ENCODE measurements around the gene VWC2L.

VWC2L gene

GRCh38 chr2:214471382-214471781, 60.5 kb downstream of the VWC2L start:
- DNase-seq: no peak

DNA sequence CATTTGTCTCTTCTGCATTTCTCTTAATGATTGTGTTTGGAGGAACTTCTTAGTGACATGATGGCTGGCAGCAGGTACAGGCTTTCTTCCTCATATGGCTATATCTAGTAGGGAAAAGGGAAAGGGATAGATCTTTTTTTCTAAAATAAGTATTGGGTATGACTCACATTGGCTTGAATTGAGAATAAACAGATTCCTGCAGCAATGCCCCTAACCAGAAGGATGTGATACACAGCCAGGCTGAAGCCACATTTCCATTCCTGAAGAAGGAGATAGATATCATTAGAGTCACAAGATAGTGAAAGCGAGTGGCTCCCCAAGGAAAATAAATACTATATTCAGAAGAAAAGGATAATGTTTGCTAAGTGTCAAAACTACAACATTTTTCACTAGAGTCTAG, 61.1 kb downstream of the VWC2L start:
- no peak for DNase-seq

DNA sequence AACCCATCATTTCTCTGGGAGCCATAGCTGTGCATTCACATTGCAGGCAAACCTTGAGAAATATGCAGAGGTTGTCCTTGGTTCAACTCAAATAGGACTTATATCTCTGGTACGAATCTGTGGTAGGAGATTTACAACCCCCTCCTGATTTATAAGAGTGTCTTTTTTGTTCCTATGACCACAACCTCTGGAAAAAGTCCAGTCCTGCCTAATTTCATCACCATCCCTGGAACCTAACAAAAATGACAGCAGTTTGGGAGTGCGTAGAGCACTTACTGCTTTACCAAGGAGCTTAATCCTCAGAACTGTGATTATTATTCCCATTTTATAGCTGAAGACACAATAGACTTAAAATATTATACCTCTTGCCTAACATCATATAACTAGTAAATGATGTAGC, 66.5 kb downstream of the VWC2L start:
- no peak for DNase-seq

DNA sequence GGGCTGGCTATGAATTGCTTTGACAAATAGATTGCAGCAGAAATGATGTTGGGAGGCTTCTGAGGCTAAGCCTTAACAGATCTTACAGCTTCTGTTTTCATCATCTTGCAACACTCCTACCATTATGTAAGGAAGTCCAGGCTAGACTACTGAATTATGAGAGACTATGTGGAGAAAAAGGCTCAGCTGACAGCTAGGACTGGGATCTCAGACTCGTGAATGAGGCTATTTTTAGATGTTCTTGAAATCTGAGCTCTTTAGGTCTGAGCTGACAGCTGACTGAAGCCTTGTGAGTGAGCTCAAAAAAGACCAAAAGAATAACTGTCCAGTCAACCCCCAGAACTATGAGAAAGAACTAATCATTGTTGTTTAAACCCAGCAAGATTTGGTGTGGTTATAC, 70.3 kb downstream of the VWC2L start:
- DNase-seq: peak; percentile 22

- no peak for DNase-seq
Measured at GRCh38 chr2:214482728-214483127, 71.9 kb downstream of the VWC2L start.

DNA sequence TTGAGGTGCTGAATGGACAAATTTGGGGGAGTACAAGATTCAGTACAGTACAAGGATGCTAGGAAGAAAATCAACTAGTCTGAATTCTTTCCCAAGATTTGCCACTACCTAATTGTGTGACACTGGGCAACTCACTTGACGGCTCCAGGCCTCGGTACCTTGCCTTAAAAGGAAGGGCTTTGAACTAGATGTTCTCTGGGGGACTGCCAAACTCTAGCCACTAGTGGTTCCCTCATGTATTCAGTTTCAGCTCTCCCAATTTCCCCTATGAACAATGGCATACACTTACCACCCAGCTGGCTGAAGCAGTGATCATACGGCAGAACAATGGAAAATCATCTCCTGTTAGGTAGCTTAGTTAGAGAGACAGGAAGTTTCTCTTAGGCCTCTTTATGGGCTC, 73.4 kb downstream of the VWC2L start:
- no peak for DNase-seq

DNA sequence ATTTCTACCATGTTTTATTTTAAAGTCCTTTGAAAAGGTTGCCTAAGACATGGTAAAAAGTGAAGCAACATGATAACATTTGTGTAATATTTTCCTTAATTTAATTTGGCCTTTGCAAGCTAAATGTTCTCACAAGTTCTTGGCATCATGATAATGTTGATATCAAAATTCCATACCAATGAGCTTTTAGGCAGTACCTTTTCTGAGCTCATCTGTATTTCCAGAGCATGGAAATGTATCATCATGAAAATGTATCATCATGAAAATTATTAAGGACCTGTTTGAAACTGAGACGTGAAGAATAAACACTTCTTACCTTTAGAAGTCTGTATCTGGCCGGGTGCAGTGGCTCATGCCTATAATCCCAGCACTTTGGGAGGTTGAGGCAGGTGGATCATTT, 73.8 kb downstream of the VWC2L start:
- DNase-seq: no peak

- DNase-seq: no peak
Measured at GRCh38 chr2:214489181-214489580, 78.3 kb downstream of the VWC2L start.

DNA sequence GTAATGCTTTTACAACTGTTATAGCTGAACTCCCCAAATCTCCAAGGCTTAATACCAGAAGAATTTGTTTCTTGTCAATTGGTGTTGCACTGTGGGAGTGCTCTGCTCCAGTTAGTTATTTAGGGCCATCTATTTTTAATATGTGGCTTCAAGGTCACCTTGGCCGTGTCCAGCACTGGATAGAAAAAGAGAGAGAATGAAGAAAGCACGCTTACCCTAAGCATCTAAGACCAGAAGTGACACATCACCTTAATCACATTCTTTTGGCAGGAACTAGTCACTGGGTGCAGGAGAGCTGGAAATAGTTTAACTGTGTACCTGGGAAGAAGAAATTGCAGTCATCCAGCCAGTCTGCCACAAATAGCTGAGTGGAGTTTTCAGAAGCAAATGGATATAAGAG, 78.8 kb downstream of the VWC2L start:
- no peak for DNase-seq

- peak; percentile 95 for DNase-seq
Measured at GRCh38 chr2:214492152-214492551, 81.3 kb downstream of the VWC2L start.

DNA sequence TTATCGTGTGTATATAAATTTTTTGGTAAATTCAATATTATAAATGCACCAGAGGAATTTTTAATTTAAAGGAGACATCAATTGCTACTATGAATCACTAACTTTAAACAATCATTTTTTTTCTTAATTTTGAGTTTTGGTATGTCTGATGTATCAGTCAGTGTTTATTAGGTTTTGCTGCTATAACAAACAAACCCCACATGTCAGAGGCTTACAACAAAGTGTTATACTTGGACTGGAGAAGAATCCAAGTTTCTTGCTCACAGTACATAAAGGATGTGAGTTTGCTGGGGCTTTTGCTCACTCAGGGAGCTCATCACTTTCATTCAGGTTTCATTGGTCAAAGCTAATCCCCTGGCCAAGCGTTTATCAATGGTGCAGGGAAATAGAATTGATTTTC, 81.8 kb downstream of the VWC2L start:
- DNase-seq: no peak

- DNase-seq: no peak
Measured at GRCh38 chr2:214497489-214497888, 86.6 kb downstream of the VWC2L start.

GRCh38 chr2:214503568-214503967, 92.7 kb downstream of the VWC2L start:
- DNase-seq: no peak

DNA sequence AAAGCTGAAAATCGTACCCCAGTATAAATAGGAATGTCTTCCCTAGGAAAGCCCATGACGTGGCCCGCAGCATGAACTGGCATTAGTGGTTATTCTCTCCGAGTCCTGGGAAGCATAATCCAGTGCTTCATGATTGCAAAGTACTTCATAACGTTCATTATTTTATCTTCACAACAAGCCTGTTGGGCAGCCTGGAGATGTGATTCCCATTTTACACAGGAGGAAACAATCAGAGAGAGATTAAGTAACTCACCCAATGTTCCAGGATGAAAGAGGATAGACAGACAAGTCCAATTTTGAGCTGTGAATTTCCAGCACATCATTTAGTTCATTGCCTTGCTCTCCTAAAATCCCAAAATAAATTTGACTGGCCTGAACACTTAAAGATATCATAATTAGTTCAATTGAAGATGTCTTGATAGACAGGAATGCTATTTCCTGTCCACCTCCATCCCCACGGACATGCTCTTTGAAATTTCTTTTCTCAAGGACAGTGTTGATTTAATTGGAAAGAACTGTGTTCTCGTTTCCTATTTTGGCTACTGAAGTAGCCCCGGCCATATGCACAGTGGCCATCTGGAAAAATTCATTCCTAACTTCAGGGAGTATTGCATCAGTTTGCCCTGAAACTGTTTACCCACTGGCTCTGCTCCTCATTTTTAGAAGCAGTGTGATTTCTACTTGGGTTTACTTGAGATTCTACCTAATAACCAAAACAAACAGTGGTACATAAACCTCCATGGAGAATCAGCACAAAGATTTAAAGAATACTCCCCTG, 93.9 kb downstream of the VWC2L start:
- DNase-seq: no peak

- no peak for DNase-seq
Measured at GRCh38 chr2:214507032-214507431, 96.2 kb downstream of the VWC2L start.

DNA sequence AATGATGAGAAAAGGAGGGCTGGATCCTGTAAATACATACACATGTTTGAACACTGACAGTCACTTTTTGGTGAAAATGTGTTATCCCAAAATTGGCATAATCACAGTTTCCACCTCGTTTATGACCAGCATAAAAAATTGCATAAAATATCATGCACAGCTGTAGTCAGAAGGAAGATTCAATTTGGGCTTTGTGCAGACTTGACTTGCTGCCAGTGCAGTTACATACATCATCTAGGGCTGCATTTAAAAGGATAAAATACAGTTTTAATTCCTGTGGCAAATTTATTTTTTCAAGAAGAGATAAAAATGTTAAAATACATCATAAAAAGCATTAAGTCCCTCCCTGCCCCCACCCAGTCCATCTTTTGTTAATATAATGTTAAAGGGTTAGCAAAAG, 103.8 kb downstream of the VWC2L start:
- DNase-seq: no peak

- DNase-seq: no peak
Measured at GRCh38 chr2:214515111-214515510, 104.3 kb downstream of the VWC2L start.

- no peak for DNase-seq
Measured at GRCh38 chr2:214519258-214519818, 108.5 kb downstream of the VWC2L start.

DNA sequence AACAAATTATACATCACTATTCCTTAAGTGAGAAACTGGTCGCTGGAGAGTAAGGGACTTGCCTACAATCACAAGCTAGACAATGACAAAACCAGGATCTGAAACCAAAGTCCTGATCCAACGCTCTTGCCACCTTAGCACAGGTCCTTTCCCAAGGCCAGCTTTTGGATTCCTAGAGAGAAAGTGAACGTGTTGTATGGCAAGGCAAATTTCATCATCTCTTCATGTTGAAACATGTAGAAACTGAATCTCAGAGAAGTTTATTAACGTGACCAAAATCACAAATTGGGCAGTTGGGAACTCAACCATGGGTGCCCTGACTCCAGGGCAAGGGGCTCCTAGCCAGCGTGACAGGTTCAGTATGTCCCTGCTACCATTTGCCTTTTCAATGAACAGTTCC, 118.2 kb downstream of the VWC2L start:
- DNase-seq: no peak

DNA sequence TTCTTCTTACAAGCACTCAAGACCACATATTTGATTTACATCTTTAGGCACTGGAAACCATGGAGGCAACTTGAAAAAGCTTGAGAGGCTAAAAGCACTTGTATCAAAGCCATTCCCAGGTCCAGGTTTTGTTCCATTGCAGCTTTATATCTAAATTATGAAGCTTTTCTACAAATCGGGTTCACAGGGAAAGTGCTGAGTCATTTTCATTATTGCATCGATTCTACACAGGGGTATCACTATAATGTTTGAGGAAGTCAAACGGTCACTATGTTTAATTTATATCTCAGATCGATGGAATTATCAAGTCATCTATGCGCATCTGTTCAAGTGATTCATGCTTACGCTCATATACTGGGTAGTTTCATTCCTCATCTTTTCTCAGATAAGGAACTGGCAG, 118.7 kb downstream of the VWC2L start:
- DNase-seq: no peak

- no peak for DNase-seq
Measured at GRCh38 chr2:214533541-214533940, 122.7 kb downstream of the VWC2L start.

DNA sequence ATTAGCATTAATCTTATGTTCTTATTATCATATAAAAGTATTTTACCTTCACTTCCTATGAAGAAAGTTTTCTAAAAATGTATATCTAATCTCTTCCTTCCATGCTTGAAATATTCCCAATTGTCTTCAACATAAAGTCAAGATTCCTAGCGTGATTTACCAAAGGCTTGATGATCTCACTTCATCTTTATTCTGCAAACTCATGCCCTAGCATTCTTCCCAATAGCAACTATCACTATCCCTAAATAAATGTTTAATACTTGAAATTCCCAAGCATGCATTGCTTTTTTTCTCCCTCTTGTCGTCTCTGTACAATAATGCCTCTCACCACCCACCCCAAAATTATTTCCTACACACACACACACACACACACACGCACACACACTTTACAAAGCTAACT, 125.8 kb downstream of the VWC2L start:
- no peak for DNase-seq

GRCh38 chr2:214537929-214538328, 127.1 kb downstream of the VWC2L start:
- no peak for DNase-seq

GRCh38 chr2:214542295-214542694, 131.4 kb downstream of the VWC2L start:
- DNase-seq: no peak

DNA sequence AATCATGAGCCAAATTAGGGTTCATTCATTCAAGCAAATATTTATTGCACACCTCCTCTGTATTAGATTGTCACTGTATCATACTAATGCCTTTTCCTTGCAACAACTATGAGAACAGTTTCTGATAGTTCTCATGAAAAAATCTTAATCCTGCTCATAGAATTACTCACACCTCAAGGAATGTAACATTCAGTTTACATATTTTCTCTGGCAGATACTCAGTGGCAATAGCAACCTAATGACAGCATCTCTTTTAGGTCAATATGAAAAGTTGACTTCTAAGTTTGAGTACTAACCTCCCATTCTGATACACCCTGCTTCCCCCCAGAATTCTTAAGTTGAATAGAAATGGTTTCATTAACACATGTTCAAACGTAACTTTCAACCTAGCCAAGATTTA, 132.0 kb downstream of the VWC2L start:
- DNase-seq: no peak

Measured in NCI-H510A (cell line).